Fibroblast of lung (primary cell): Measurements from ENCODE around the gene ADAR. TPM values are rescaled to one million over a fixed set of nuclear protein-coding genes. Genes with fewer than 3 reads are reported as not detected.
A peak's percentile ranks its signal among the peaks of the same experiment; 100 is the strongest.

Experiments
- DNase-seq, 2 donors: peaks; one replicate each; pipeline versions ENCODE4 v3.0.0 to v3.0.0-alpha.2; 2010; ENCODE audit warnings: low read depth in 2 of 2
- H2AFZ ChIP-seq: 2 replicates; pipeline ENCODE4 v1.5.1; 2012; ENCODE audit warnings: low read length, control low read depth, inconsistent platforms
- H3K27ac ChIP-seq: 2 replicates; pipeline ENCODE4 v1.5.1; 2011; ENCODE audit warnings: low read length, control low read depth; ENCODE audit not compliant: insufficient read depth
- H3K27me3 ChIP-seq: 2 replicates; pipeline ENCODE4 v1.5.1; 2011; ENCODE audit warnings: mild to moderate bottlenecking, low read length; ENCODE audit not compliant: control insufficient read depth, insufficient read depth
- H3K36me3 ChIP-seq: 2 replicates; pipeline ENCODE4 v1.5.1; 2011; ENCODE audit warnings: low read length; ENCODE audit not compliant: control insufficient read depth, insufficient read depth
- H3K4me1 ChIP-seq: 2 replicates; pipeline ENCODE4 v1.5.1; 2011; ENCODE audit warnings: low read length; ENCODE audit not compliant: control insufficient read depth, insufficient read depth; ENCODE audit errors: extremely low read depth
- H3K4me2 ChIP-seq: 2 replicates; pipeline ENCODE4 v1.5.1; 2011; ENCODE audit warnings: low read length, control low read depth; ENCODE audit not compliant: insufficient read depth; ENCODE audit errors: extremely low read depth
- H3K4me3 ChIP-seq, 4 experiments: fragments of 200-600 bp in 1 of 4; sonication (generic) in 1 of 4; replicated peaks in 1 of 4; 2 replicates each; pipeline ENCODE4 v1.5.1; 2011 to 2016; ENCODE audit warnings: low read length in 4 of 4, low read depth in 3 of 4, mild to moderate bottlenecking in 3 of 4, control low read depth in 2 of 4, inconsistent platforms in 1 of 4, mixed read lengths in 1 of 4; ENCODE audit not compliant: insufficient read depth in 1 of 4; ENCODE audit errors: control extremely low read depth in 1 of 4
- H3K79me2 ChIP-seq: 2 replicates; pipeline ENCODE4 v1.5.1; 2012; ENCODE audit warnings: mild to moderate bottlenecking, low read length, inconsistent platforms; ENCODE audit not compliant: control insufficient read depth, insufficient read depth
- H3K9ac ChIP-seq: 2 replicates; pipeline ENCODE4 v1.5.1; 2011; ENCODE audit warnings: mild to moderate bottlenecking, low read length, control low read depth; ENCODE audit not compliant: insufficient read depth
- H3K9me3 ChIP-seq: 2 replicates; pipeline ENCODE4 v1.5.1; 2012; ENCODE audit warnings: low read depth, low read length; ENCODE audit not compliant: control insufficient read depth, insufficient read depth
- H4K20me1 ChIP-seq: 2 replicates; pipeline ENCODE4 v1.5.1; 2011; ENCODE audit warnings: low read length; ENCODE audit not compliant: control insufficient read depth, insufficient read depth; ENCODE audit errors: extremely low read depth
- EZH2 ChIP-seq: IDR thresholded peaks from 2 replicates; pipeline ENCODE4 v1.5.1; 2012; ENCODE audit warnings: low read length, control low read depth, mild to moderate bottlenecking; ENCODE audit errors: missing control alignments
- polyA plus RNA-seq, 2 donors: library from polyadenylated mRNA; depleted of rRNA in 1 of 2; stranded (reverse) in 1 of 2; unstranded in 1 of 2; fragments of >200 nt; gene quantifications; 2 replicates each; pipeline ENCODE4 v1.2.1, GENCODE V29; 2011 to 2012; ENCODE audit warnings: missing spikeins in 1 of 2
- total RNA-seq: library from RNA; depleted of rRNA; stranded (reverse); fragments of >200 nt; gene quantifications from 2 replicates; pipeline ENCODE4 v1.2.1, GENCODE V29; 2014
- TF ChIP-seq, protein P1 (sequence below), 2 donors: IDR thresholded peaks in 1 of 2; conservative IDR thresholded peaks in 1 of 2; 1 replicate in 1 of 2; 2 replicates in 1 of 2; pipeline ENCODE4 v1.5.1; 2011 to 2012; ENCODE audit warnings: low read length in 2 of 2, control low read depth in 1 of 2, inconsistent platforms in 1 of 2, low read depth in 1 of 2, mild to moderate bottlenecking in 1 of 2

The ADAR gene
- total and polyA plus RNA-seq, 2 donors (not counting 1 experiment from before 2014, with no cell fraction given), result 98.4 to 140 TPM

DNA sequence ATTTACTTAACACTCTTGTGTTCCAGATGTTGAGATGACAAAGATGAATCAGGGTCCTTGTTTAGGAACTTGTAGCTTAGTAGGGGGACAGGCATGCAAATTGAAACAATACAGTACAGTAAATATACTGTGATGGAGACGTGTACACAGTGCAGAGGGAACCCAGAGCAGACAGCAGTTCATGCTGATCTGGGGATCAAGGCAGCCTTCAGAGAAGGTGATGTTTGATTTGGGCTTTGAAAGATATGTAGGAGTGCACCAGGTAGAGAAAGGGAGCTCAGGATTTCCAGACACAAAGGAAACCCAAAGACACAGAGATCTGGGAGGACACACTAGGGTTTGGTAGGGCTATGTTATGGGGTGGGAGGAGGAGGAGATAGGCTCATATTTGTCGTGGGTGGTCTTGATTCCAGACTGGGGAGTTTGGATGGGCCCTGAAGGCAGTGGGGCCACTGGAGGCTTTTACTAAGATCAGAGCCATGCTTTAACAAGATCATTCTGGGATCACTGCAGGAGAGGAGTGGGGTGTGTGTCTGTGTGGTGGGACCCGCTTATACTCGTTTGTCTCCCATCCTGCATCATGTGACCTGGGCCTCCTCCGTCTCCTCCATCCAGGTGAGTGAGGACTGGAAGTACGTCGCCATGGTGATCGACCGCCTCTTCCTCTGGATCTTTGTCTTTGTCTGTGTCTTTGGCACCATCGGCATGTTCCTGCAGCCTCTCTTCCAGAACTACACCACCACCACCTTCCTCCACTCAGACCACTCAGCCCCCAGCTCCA lies 32.6 kb downstream of the ADAR start:
- Histone ChIP-seq H3K4me3 (no peak overlapping the region), H3K4me1 (no peaks in the 10 kb centered on the region), H3K79me2 (no peaks in the 10 kb centered on the region), H3K9me3 (no peaks in the 10 kb centered on the region), H3K27ac (no peak overlapping the region), H3K27me3 (no peaks in the 10 kb centered on the region), H3K9ac (no peak overlapping the region), H3K36me3 (peaks cover 8% of the 10 kb centered on the region), H3K4me2 (no peak overlapping the region), H2AFZ (no peak overlapping the region), H4K20me1 (no peaks in the 10 kb centered on the region)
- no peak for TF ChIP-seq EZH2
- TF ChIP-seq, protein P1, sequence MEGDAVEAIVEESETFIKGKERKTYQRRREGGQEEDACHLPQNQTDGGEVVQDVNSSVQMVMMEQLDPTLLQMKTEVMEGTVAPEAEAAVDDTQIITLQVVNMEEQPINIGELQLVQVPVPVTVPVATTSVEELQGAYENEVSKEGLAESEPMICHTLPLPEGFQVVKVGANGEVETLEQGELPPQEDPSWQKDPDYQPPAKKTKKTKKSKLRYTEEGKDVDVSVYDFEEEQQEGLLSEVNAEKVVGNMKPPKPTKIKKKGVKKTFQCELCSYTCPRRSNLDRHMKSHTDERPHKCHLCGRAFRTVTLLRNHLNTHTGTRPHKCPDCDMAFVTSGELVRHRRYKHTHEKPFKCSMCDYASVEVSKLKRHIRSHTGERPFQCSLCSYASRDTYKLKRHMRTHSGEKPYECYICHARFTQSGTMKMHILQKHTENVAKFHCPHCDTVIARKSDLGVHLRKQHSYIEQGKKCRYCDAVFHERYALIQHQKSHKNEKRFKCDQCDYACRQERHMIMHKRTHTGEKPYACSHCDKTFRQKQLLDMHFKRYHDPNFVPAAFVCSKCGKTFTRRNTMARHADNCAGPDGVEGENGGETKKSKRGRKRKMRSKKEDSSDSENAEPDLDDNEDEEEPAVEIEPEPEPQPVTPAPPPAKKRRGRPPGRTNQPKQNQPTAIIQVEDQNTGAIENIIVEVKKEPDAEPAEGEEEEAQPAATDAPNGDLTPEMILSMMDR (conservative IDR thresholded peaks at IDR 0.05 in 1 of 2, IDR thresholded peaks at IDR 0.05 in 1 of 2; ENCODE audit: low read depth in 1 of 2, low read length in 2 of 2), result no peak
- DNase-seq, result no peak

DNA sequence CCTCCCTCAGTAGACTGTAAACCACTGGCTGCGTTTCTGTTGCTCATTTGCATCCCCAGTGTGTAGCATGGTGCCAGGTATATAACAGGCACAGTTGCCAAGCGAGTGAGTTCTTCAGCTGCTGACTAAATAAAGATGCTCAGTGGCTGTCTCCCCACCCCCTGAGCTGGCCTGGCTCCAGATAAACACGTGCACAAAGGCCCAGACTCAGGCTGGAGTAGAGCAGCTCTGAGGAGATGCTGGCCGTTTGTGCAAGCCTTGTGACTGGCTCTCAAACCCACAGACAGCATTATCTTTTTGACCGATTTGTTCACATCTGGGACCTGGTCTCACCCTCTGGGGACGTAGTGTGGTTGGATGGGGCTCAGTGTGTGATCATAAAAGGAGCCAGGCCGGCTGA lies 33.3 kb downstream of the ADAR start:
- no peak overlapping the region for H3K27ac ChIP-seq
- no peaks in the 10 kb centered on the region for H4K20me1 ChIP-seq
- no peaks in the 10 kb centered on the region for H3K4me1 ChIP-seq
- no peak overlapping the region for H3K9ac ChIP-seq
- TF ChIP-seq, protein P1 (conservative IDR thresholded peaks at IDR 0.05 in 1 of 2, IDR thresholded peaks at IDR 0.05 in 1 of 2; ENCODE audit: low read depth in 1 of 2, low read length in 2 of 2), result no peak
- TF ChIP-seq EZH2, result no peak
- H3K36me3 ChIP-seq, result peaks cover 5% of the 10 kb centered on the region
- peak; percentile 15 for DNase-seq
- H3K27me3 ChIP-seq, result peaks cover 3% of the 10 kb centered on the region
- no peak overlapping the region for H3K4me3 ChIP-seq
- no peaks in the 10 kb centered on the region for H3K9me3 ChIP-seq
- H3K79me2 ChIP-seq, result no peaks in the 10 kb centered on the region
- no peak overlapping the region for H3K4me2 ChIP-seq
- no peak overlapping the region for H2AFZ ChIP-seq

DNA sequence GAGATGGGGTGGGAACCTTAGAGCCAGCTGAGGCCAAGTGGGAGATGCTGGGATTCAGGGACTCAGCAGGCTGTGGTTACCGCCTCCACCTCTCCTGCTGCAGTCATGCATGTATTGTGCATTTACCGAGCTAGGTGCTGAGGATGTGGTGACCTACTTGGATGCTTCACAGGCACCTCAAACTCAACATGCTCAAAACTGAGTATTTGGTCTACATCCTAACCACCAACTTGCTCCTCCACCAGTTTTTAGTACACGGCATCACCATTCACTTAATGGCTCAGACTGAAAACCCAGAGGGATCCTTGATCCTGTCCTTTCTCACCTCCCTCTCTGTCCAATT lies 34.8 kb downstream of the ADAR start:
- H3K27ac ChIP-seq, result no peak overlapping the region
- no peaks in the 10 kb centered on the region for H3K36me3 ChIP-seq
- no peaks in the 10 kb centered on the region for H4K20me1 ChIP-seq
- no peak for DNase-seq
- no peak overlapping the region for H2AFZ ChIP-seq
- H3K79me2 ChIP-seq, result no peaks in the 10 kb centered on the region
- TF ChIP-seq EZH2, result no peak
- TF ChIP-seq, protein P1 (conservative IDR thresholded peaks at IDR 0.05 in 1 of 2, IDR thresholded peaks at IDR 0.05 in 1 of 2; ENCODE audit: low read depth in 1 of 2, low read length in 2 of 2), result no peak
- H3K27me3 ChIP-seq, result peaks cover 3% of the 10 kb centered on the region
- H3K9ac ChIP-seq, result no peak overlapping the region
- no peaks in the 10 kb centered on the region for H3K4me1 ChIP-seq
- no peak overlapping the region for H3K4me2 ChIP-seq
- H3K4me3 ChIP-seq, result no peak overlapping the region
- H3K9me3 ChIP-seq, result no peaks in the 10 kb centered on the region
